Mesenchymal stem cell (in vitro differentiated cells and primary cell): ENCODE data around the gene BRD3.
"Not testable (repeated sequence)": the region's sequence is repeated elsewhere in the genome, so short reads cannot be mapped to it uniquely, and the experiment has no call there.

ENCODE experiments used
- DNase-seq: peaks from one replicate; pipeline ENCODE4 v3.0.0-alpha.2; 2013
- H2AFZ ChIP-seq: one replicate; pipeline ENCODE4 v1.6.1; 2013; ENCODE audit warnings: low read depth, mild to moderate bottlenecking, control low read depth, inconsistent platforms, low read length, moderate library complexity
- H2AK5ac ChIP-seq: 2 replicates; pipeline ENCODE4 v1.6.1; 2013; ENCODE audit warnings: low read length, moderate library complexity, mild to moderate bottlenecking, inconsistent platforms; ENCODE audit not compliant: severe bottlenecking
- H2BK120ac ChIP-seq: one replicate; pipeline ENCODE4 v1.6.1; 2013; ENCODE audit warnings: low read depth, mild to moderate bottlenecking, inconsistent platforms, low read length, moderate library complexity
- H2BK12ac ChIP-seq, 2 experiments: one replicate each; pipeline ENCODE4 v1.6.1; 2013; ENCODE audit warnings: inconsistent platforms in 2 of 2, low read length in 2 of 2, mild to moderate bottlenecking in 2 of 2, moderate library complexity in 2 of 2, control low read depth in 1 of 2
- H2BK15ac ChIP-seq: one replicate; pipeline ENCODE4 v1.6.1; 2013; ENCODE audit warnings: mild to moderate bottlenecking, low read depth, inconsistent platforms; ENCODE audit not compliant: poor library complexity, severe bottlenecking
- H2BK5ac ChIP-seq: 2 replicates; pipeline ENCODE4 v1.6.1; 2013; ENCODE audit warnings: low read depth, mild to moderate bottlenecking, low read length, control low read depth, inconsistent platforms; ENCODE audit not compliant: poor library complexity, severe bottlenecking
- H3K14ac ChIP-seq, 2 experiments: one replicate each; pipeline ENCODE4 v1.6.1; 2013; ENCODE audit warnings: inconsistent platforms in 2 of 2, low read length in 2 of 2, control low read depth in 1 of 2, mild to moderate bottlenecking in 1 of 2, moderate library complexity in 1 of 2
- H3K18ac ChIP-seq, 2 experiments: one replicate each; pipeline ENCODE4 v1.6.1; 2013; ENCODE audit warnings: inconsistent platforms in 2 of 2, low read length in 2 of 2, control low read depth in 1 of 2, low read depth in 1 of 2, mild to moderate bottlenecking in 1 of 2
- H3K23ac ChIP-seq, 2 experiments: one replicate each; pipeline ENCODE4 v1.6.1; 2013; ENCODE audit warnings: inconsistent platforms in 2 of 2, low read length in 2 of 2, mild to moderate bottlenecking in 2 of 2, moderate library complexity in 2 of 2, control low read depth in 1 of 2
- H3K27ac ChIP-seq: 2 replicates; pipeline ENCODE4 v1.5.1; 2013; ENCODE audit warnings: mild to moderate bottlenecking, moderate library complexity, low read length, control low read depth, inconsistent platforms; ENCODE audit not compliant: poor library complexity, severe bottlenecking
- H3K27me3 ChIP-seq, 2 experiments: 2 replicates each; pipeline versions ENCODE4 v1.6.1 to v1.7.0; 2013; ENCODE audit warnings: low read length in 2 of 2, mild to moderate bottlenecking in 2 of 2, moderate library complexity in 2 of 2, control low read depth in 1 of 2, inconsistent platforms in 1 of 2; ENCODE audit not compliant: control insufficient read depth in 1 of 2, insufficient read depth in 1 of 2
- H3K36me3 ChIP-seq, 2 experiments: 2 replicates each; pipeline versions ENCODE4 v1.6.1 to v1.7.0; 2013; ENCODE audit warnings: low read length in 2 of 2, control low read depth in 1 of 2, inconsistent platforms in 1 of 2, low read depth in 1 of 2, mild to moderate bottlenecking in 1 of 2; ENCODE audit not compliant: insufficient read depth in 2 of 2, control insufficient read depth in 1 of 2
- H3K4ac ChIP-seq, 2 experiments: one replicate each; pipeline ENCODE4 v1.6.1; 2013; ENCODE audit warnings: inconsistent platforms in 2 of 2, low read length in 2 of 2, mild to moderate bottlenecking in 2 of 2, moderate library complexity in 2 of 2, control low read depth in 1 of 2, low read depth in 1 of 2
- H3K4me1 ChIP-seq: 2 replicates; pipeline ENCODE4 v1.6.1; 2013; ENCODE audit warnings: low read depth, low read length, control low read depth; ENCODE audit not compliant: control insufficient read depth, insufficient read depth
- H3K4me2 ChIP-seq: 2 replicates; pipeline ENCODE4 v1.6.1; 2013; ENCODE audit warnings: low read length, mild to moderate bottlenecking, inconsistent platforms; ENCODE audit not compliant: poor library complexity, severe bottlenecking
- H3K4me3 ChIP-seq, 2 experiments: 2 replicates each; pipeline versions ENCODE4 v1.5.1 to v1.7.0; 2013; ENCODE audit warnings: low read length in 2 of 2, mild to moderate bottlenecking in 2 of 2, control low read depth in 1 of 2, low read depth in 1 of 2; ENCODE audit not compliant: insufficient read depth in 1 of 2
- H3K79me1 ChIP-seq: replicated peaks from 2 replicates; pipeline ENCODE4 v1.6.1; 2013; ENCODE audit warnings: mild to moderate bottlenecking, control low read depth, low read length, inconsistent platforms; ENCODE audit not compliant: poor library complexity, severe bottlenecking
- H3K9ac ChIP-seq: 2 replicates; pipeline ENCODE4 v1.7.0; 2013; ENCODE audit warnings: mild to moderate bottlenecking, low read length, moderate library complexity
- H3K9me3 ChIP-seq: 2 replicates; pipeline ENCODE4 v1.7.0; 2013; ENCODE audit warnings: mild to moderate bottlenecking, low read length; ENCODE audit not compliant: control insufficient read depth
- H4K8ac ChIP-seq: one replicate; pipeline ENCODE4 v1.6.1; 2013; ENCODE audit warnings: inconsistent platforms, mild to moderate bottlenecking, low read length, moderate library complexity
- H4K91ac ChIP-seq: one replicate; pipeline ENCODE4 v1.6.1; 2013; ENCODE audit warnings: mild to moderate bottlenecking, low read length, inconsistent platforms
- WGBS: methylation state at CpG from one replicate; pipeline ENCODE4 v1.1.7; 2013; ENCODE audit warnings: mixed read lengths; 5-methylcytosine and 5-hydroxymethylcytosine counted together

Gene BRD3

DNA sequence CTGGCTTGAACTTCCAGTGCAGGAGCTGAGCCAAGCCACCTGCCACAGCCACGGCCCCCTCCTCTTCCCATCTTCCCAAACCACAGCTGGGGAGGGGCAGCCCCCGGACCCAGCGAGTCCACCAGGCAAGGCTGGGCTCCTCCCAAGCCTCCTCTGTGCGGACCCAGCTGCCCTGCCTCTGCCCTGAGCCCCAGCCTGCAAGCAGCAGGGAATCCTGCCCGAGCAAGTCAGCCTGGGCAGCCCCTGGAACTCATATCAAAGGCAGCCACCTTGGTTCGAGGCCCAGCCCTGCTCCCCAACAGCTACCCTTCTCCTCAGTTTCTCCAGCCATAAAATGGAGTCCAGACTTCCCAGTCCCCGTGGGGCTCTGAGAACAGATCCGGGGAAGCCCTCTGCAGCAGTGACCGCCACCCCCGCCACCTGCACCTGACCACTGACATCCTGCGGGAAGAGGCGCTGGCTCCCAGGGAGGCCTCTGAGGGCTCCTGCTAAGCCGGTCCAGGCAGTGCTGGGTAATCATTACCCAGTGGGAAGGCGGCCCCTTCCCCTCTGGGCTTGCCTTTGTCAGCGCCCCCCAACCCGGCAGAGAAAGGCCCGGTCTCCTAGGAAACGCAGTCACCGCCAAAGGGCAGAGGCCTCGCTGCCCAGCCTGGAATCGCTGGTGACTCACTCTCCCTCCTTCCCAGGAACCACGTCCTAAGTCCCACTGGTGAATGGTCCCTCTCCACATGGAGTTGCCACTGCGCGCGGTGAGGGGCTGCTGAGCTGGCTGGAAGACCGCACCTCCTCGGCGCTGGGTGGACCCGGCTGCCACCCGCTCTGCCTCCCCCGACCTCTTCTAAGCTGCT, 77.2 kb downstream of the BRD3 start:
- Histone ChIP-seq H3K4ac (peak overlapping the region; percentile 71 to 89), H2AK5ac (no peak overlapping the region), H2BK5ac (peak overlapping the region; percentile 98), H3K23ac (peak overlapping the region in 1 of 2 experiments; percentile 98), H2BK120ac (no peak overlapping the region), H3K18ac (peak overlapping the region; percentile 80 to 93), H3K36me3 (peaks cover 0 to 10% of the 10 kb centered on the region in 2 experiments), H3K4me1 (peaks cover 59% of the 10 kb centered on the region), H3K14ac (peak overlapping the region in 1 of 2 experiments; percentile 85), H3K4me3 (peak overlapping the region; percentile 87 to 91), H2AFZ (no peak overlapping the region), H2BK15ac (no peak overlapping the region), H3K27me3 (no peaks in the 10 kb centered on the region), H3K79me1 (peaks cover 9% of the 10 kb centered on the region), H4K8ac (no peak overlapping the region), H3K9ac (peak overlapping the region; percentile 82), H3K9me3 (no peaks in the 10 kb centered on the region), H3K27ac (peak overlapping the region; percentile 96), H4K91ac (peak overlapping the region; percentile 57), H3K4me2 (peak overlapping the region; percentile 71), H2BK12ac (peak overlapping the region in 1 of 2 experiments; percentile 43)
- peak; percentile 93 for DNase-seq
- WGBS: 18% methylated on average over 31 of the region's 31 CpGs

DNA sequence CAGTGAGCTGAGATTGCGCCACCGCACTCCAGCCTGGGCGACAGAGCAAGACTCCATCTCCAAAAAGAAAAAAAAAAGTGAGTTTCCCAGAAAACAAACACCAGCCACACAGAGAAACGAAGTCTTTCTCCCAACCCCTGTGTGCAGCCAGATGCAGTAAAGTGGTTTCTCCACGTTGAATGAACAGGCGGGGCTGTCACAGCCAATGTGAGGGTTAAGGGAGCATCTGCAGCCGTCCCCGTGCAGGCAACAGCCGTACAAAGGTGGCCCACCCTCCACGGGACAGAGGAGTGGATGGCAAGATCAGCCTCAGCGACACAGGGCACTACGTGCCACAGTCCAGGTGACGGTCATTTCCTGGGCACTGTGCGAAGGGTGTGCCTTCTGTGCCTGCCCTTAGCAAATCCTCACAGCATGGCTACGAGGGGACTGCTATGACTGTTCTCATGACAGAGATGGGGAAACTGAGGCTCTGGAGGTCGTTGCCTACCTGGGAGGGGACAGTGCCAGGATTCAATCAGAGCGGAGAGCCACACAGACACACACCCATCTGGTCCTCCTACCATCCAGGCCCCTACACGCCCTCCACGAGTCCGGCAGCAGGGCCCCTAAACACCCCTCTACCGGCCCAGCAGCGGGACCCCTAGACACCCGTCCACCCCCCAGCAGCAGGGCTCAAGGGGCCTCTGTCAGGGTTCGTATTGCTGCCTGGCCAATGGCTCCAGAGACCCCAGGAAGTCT, 78.0 kb downstream of the BRD3 start:
- Histone ChIP-seq H2AFZ (no peak overlapping the region), H4K8ac (no peak overlapping the region), H3K4ac (peak overlapping the region in 1 of 2 experiments; percentile 38), H3K4me1 (peaks cover 52% of the 10 kb centered on the region), H3K14ac (peak overlapping the region in 1 of 2 experiments; percentile 37), H3K18ac (peak overlapping the region in 1 of 2 experiments; percentile 93), H3K9me3 (no peaks in the 10 kb centered on the region), H3K27me3 (no peaks in the 10 kb centered on the region), H2BK120ac (no peak overlapping the region), H3K4me3 (peak overlapping the region; percentile 87 to 91), H4K91ac (peak overlapping the region; percentile 5), H3K9ac (no peak overlapping the region), H3K23ac (peak overlapping the region in 1 of 2 experiments; percentile 37), H2BK15ac (no peak overlapping the region), H2BK5ac (no peak overlapping the region), H2AK5ac (peak overlapping the region; percentile 30), H2BK12ac (peak overlapping the region in 1 of 2 experiments; percentile 37), H3K27ac (peak overlapping the region; percentile 96), H3K4me2 (peak overlapping the region; percentile 71), H3K36me3 (peaks cover 0 to 10% of the 10 kb centered on the region in 2 experiments), H3K79me1 (peaks cover 9% of the 10 kb centered on the region)
- no peak for DNase-seq
- WGBS: 90% methylated on average over 24 of the region's 24 CpGs

DNA sequence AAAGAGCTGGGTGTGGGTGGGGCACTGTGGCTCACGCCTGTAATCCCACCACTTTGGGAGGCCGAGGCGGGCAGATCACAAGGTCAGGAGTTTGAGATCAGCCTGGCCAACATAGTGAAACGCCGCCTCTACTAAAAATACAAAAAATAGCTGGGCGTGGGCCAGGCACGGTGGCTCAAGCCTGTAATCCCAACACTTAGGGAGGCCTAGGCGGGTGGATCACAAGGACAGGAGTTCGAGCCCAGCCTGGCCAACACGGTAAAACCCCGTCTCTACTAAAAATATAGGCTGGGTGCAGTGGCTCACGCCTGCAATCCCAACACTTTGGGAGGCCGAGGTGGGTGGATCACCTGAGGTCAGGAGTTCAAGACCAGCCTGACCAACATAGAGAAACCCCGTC, 79.1 kb downstream of the BRD3 start:
- H3K27me3 ChIP-seq, H2AK5ac ChIP-seq, H2AFZ ChIP-seq, H3K9ac ChIP-seq, H3K79me1 ChIP-seq, H3K14ac ChIP-seq, H2BK5ac ChIP-seq, H2BK120ac ChIP-seq, H4K8ac ChIP-seq, H3K18ac ChIP-seq, H3K4me3 ChIP-seq, H4K91ac ChIP-seq, H3K9me3 ChIP-seq, DNase-seq, H3K4me2 ChIP-seq, H3K27ac ChIP-seq, H3K23ac ChIP-seq, H2BK15ac ChIP-seq, H2BK12ac ChIP-seq, H3K4ac ChIP-seq: not testable (repeated sequence)
- WGBS: 96% methylated on average over 13 of the region's 14 CpGs
- peaks cover 45% of the 10 kb centered on the region for H3K4me1 ChIP-seq
- H3K36me3 ChIP-seq: peaks cover 0 to 10% of the 10 kb centered on the region in 2 experiments
